ENCODE results near the gene USH1C. TPM values are rescaled to one million over a fixed set of nuclear protein-coding genes. Genes with fewer than 3 reads are reported as not detected.

Gene USH1C
- total and polyA plus RNA-seq, 2 of the 13 experiments (the other 11 are each of a cell fraction or from before 2014, with no cell fraction given), result not detected

DNA sequence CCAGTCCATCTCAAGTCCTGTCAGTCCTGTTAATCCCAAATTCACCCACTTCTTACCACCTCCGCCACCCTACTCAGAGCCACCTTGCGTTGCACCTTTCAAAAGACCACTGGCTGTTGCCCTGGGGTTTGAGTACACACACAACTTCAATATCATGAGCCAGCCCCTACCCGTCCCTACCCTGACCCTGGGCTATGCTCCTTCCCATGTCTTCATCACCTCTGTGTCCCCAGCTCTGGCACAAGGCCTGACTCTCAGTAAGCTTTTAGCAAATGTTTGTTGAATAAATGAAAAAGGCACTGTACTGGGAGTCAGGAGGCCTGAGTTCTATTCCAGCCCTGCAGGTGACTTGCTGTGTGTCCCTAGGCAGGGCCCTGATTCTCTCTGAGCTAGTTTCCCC is 29.3 kb upstream of the USH1C start (continued):
- TF ChIP-seq, protein P1, sequence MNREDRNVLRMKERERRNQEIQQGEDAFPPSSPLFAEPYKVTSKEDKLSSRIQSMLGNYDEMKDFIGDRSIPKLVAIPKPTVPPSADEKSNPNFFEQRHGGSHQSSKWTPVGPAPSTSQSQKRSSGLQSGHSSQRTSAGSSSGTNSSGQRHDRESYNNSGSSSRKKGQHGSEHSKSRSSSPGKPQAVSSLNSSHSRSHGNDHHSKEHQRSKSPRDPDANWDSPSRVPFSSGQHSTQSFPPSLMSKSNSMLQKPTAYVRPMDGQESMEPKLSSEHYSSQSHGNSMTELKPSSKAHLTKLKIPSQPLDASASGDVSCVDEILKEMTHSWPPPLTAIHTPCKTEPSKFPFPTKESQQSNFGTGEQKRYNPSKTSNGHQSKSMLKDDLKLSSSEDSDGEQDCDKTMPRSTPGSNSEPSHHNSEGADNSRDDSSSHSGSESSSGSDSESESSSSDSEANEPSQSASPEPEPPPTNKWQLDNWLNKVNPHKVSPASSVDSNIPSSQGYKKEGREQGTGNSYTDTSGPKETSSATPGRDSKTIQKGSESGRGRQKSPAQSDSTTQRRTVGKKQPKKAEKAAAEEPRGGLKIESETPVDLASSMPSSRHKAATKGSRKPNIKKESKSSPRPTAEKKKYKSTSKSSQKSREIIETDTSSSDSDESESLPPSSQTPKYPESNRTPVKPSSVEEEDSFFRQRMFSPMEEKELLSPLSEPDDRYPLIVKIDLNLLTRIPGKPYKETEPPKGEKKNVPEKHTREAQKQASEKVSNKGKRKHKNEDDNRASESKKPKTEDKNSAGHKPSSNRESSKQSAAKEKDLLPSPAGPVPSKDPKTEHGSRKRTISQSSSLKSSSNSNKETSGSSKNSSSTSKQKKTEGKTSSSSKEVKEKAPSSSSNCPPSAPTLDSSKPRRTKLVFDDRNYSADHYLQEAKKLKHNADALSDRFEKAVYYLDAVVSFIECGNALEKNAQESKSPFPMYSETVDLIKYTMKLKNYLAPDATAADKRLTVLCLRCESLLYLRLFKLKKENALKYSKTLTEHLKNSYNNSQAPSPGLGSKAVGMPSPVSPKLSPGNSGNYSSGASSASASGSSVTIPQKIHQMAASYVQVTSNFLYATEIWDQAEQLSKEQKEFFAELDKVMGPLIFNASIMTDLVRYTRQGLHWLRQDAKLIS (CRISPR knock-in tag; IDR thresholded peaks at IDR 0.05), result no peak
- TF ChIP-seq NFE2 (CRISPR knock-in tag; IDR thresholded peaks at IDR 0.05) (no peak), ZNF558 (CRISPR knock-in tag; IDR thresholded peaks at IDR 0.05; ENCODE audit: borderline replicate concordance) (no peak), MED13 (CRISPR knock-in tag; IDR thresholded peaks at IDR 0.05) (no peak), ZFYVE20 (CRISPR knock-in tag; IDR thresholded peaks at IDR 0.05; ENCODE audit: borderline replicate concordance, low read depth) (no peak), MIER2 (CRISPR knock-in tag; IDR thresholded peaks at IDR 0.05) (no peak)

DNA sequence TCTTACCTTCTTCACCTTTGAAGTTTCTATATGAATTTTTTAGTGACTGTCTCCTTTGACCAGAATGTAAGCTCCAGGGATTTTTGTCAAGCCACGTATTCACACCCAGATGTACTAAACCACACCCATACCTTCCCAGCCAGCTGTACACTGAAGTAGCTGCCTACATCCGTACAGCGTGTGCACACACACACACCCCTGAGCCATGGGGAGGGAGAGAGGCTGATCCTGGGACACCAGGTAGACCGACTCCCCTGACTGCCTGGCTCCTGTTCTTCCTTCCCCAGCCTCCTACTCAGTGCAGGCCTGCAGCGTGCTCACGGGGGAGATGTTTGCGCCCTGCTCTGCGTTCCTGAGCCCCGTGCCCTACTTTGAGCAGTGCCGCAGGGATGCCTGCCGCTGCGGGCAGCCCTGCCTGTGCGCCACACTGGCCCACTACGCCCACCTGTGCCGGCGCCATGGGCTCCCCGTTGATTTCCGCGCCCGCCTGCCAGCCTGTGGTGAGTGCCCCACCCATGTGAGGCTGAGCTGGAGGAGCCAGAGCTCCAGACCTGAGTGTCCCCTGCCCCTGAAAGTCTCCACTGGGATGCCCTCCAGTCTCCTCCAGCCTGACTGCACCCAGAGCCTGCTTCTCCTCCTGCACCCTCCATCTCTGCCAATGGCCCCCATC is 28.7 kb upstream of the USH1C start:
- Histone ChIP-seq H3K4me3 (replicated peaks in 1 of 3; ENCODE audit: insufficient read depth in 1 of 3, low read depth in 2 of 3, low read length in 3 of 3) (no peak overlapping the region), H3K79me2 (ENCODE audit: insufficient read depth, low read length) (no peaks in the 10 kb centered on the region), H3K27me3 (ENCODE audit: control insufficient read depth in 1 of 2, insufficient read depth in 2 of 2, low read length in 2 of 2) (peaks cover 3 to 9% of the 10 kb centered on the region in 2 experiments; a peak in 2 of 5 replicates), H3K36me3 (replicated peaks in 1 of 2; ENCODE audit: control insufficient read depth in 1 of 2, insufficient read depth in 2 of 2, low read length in 2 of 2) (no peaks in the 10 kb centered on the region), H2AFZ (ENCODE audit: low read length) (no peak overlapping the region), H3K4me2 (ENCODE audit: low read depth, low read length) (no peak overlapping the region), H3K4me1 (ENCODE audit: insufficient read depth, low read length) (no peaks in the 10 kb centered on the region), H3K9me3 (ENCODE audit: low read length) (no peaks in the 10 kb centered on the region), H3K9ac (ENCODE audit: insufficient read depth, low read depth, low read length) (no peak overlapping the region), H4K20me1 (ENCODE audit: insufficient read depth, low read length) (no peaks in the 10 kb centered on the region), H3K27ac (ENCODE audit: extremely low read length, insufficient read depth, low read length) (no peak overlapping the region)
- in situ Hi-C loops (cut with HindIII; ENCODE audit: extremely low pct_ligation_motif_present, low pct_unique_long_range_greater_than_20kb), result no loop called here
- ATAC-seq, result no peak
- intact Hi-C loops (cut with micrococcal nuclease; ENCODE audit: unreplicated experiment), result no loop called here
- ChIA-PET POLR2A (no interaction called here), CTCF (ENCODE audit: low intra/inter-chr PET ratio, low total read pairs) (no interaction called here)
- BruUV-seq (replicated peaks), result no TSS peak
- DNase-seq (ENCODE audit: low spot score), result no peak
- FAIRE-seq, result no peak
- WGBS (ENCODE audit: low lambda C conversion rate), result 58% methylated on average over 12 of the region's 20 CpGs
- no peak for TF ChIP-seq ZNF260 (CRISPR knock-in tag; IDR thresholded peaks at IDR 0.05; ENCODE audit: borderline replicate concordance, low read depth)
- no peak for TF ChIP-seq KLF9 (CRISPR knock-in tag; IDR thresholded peaks at IDR 0.05; ENCODE audit: low read depth)
- TF ChIP-seq NCOA2 (CRISPR knock-in tag; IDR thresholded peaks at IDR 0.05), result no peak
- TF ChIP-seq ZNF251 (CRISPR knock-in tag; IDR thresholded peaks at IDR 0.05), result no peak
- TF ChIP-seq MXD4 (CRISPR knock-in tag; IDR thresholded peaks at IDR 0.05), result no peak
- TF ChIP-seq, protein P2, sequence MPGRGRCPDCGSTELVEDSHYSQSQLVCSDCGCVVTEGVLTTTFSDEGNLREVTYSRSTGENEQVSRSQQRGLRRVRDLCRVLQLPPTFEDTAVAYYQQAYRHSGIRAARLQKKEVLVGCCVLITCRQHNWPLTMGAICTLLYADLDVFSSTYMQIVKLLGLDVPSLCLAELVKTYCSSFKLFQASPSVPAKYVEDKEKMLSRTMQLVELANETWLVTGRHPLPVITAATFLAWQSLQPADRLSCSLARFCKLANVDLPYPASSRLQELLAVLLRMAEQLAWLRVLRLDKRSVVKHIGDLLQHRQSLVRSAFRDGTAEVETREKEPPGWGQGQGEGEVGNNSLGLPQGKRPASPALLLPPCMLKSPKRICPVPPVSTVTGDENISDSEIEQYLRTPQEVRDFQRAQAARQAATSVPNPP (CRISPR knock-in tag; IDR thresholded peaks at IDR 0.05), result no peak
- TF ChIP-seq ZNF136 (CRISPR knock-in tag; IDR thresholded peaks at IDR 0.05; ENCODE audit: low read depth), result no peak
- TF ChIP-seq, protein P3, sequence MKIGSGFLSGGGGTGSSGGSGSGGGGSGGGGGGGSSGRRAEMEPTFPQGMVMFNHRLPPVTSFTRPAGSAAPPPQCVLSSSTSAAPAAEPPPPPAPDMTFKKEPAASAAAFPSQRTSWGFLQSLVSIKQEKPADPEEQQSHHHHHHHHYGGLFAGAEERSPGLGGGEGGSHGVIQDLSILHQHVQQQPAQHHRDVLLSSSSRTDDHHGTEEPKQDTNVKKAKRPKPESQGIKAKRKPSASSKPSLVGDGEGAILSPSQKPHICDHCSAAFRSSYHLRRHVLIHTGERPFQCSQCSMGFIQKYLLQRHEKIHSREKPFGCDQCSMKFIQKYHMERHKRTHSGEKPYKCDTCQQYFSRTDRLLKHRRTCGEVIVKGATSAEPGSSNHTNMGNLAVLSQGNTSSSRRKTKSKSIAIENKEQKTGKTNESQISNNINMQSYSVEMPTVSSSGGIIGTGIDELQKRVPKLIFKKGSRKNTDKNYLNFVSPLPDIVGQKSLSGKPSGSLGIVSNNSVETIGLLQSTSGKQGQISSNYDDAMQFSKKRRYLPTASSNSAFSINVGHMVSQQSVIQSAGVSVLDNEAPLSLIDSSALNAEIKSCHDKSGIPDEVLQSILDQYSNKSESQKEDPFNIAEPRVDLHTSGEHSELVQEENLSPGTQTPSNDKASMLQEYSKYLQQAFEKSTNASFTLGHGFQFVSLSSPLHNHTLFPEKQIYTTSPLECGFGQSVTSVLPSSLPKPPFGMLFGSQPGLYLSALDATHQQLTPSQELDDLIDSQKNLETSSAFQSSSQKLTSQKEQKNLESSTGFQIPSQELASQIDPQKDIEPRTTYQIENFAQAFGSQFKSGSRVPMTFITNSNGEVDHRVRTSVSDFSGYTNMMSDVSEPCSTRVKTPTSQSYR (CRISPR knock-in tag; IDR thresholded peaks at IDR 0.05; ENCODE audit: borderline replicate concordance), result no peak
- TF ChIP-seq MBD4 (IDR thresholded peaks at IDR 0.05; ENCODE audit: borderline replicate concordance, low read length), result no peak
